PC-9 (cell line): ENCODE data around the gene CRACR2A.

Experiments
- CTCF ChIP-seq: fragments of 200-600 bp; sonication (generic); conservative IDR thresholded peaks from 2 replicates; pipeline ENCODE4 v1.6.1; 2017; ENCODE audit warnings: mixed run types, antibody characterized with exemption, mild to moderate bottlenecking, moderate library complexity
- EZH2 ChIP-seq: fragments of 200-600 bp; sonication (generic); IDR thresholded peaks from 2 replicates; pipeline ENCODE4 v1.8.0; 2017; ENCODE audit warnings: antibody characterized with exemption, low read depth

GRCh38 chr12:3797531-3798048, 44.7 kb upstream of the CRACR2A start:
- no peak for TF ChIP-seq CTCF
- no peak for TF ChIP-seq EZH2
